Spinal cord (tissue), 10 donors: Measurements from ENCODE around the gene CDIP1. TPM values are rescaled to one million over a fixed set of nuclear protein-coding genes. Genes with fewer than 3 reads are reported as not detected.
A peak's percentile ranks its signal among the peaks of the same experiment; 100 is the strongest.

Experiments used
- DNase-seq, 6 donors: peaks; one replicate each; pipeline versions ENCODE4 v3.0.0 to v3.0.0-alpha.2; 2013 to 2015; ENCODE audit warnings: low spot score in 6 of 6, low read depth in 4 of 6
- H3K27ac ChIP-seq: one replicate; pipeline ENCODE4 v1.5.1; 2013; ENCODE audit warnings: low read depth, low read length, control low read depth
- H3K27me3 ChIP-seq: one replicate; pipeline ENCODE4 v1.6.1; 2013; ENCODE audit warnings: low read length; ENCODE audit not compliant: control insufficient read depth, insufficient read depth
- H3K36me3 ChIP-seq: one replicate; pipeline ENCODE4 v1.6.1; 2013; ENCODE audit warnings: low read length; ENCODE audit not compliant: control insufficient read depth, insufficient read depth
- H3K4me1 ChIP-seq: one replicate; pipeline ENCODE4 v1.6.1; 2013; ENCODE audit warnings: low read length; ENCODE audit not compliant: control insufficient read depth, insufficient read depth
- H3K4me3 ChIP-seq: one replicate; pipeline ENCODE4 v1.5.1; 2013; ENCODE audit warnings: low read depth, low read length, control low read depth
- H3K9me3 ChIP-seq: one replicate; pipeline ENCODE4 v1.6.1; 2013; ENCODE audit warnings: low read length; ENCODE audit not compliant: control insufficient read depth, insufficient read depth
- WGBS: methylation state at CpG from one replicate; pipeline ENCODE4 v1.1.5; 2013; ENCODE audit warnings: missing lambda C conversion rate; ENCODE audit not compliant: insufficient coverage; 5-methylcytosine and 5-hydroxymethylcytosine counted together
- polyA plus RNA-seq, 2 donors: library from polyadenylated mRNA; unstranded; fragments of 120-200 nt; gene quantifications; one replicate each; pipeline ENCODE4 v1.2.1, GENCODE V29; 2013; ENCODE audit not compliant: insufficient read length in 2 of 2
- total RNA-seq, 2 donors: library from RNA; depleted of rRNA in 1 of 2; stranded (reverse); fragments of 120-200 nt in 1 of 2; fragments of >200 nt in 1 of 2; gene quantifications; one replicate each; pipeline versions ENCODE4 v1.2.3 to v1.2.4, GENCODE V29; 2013 to 2014
- donor health status: healthy.

CDIP1 gene
- total and polyA plus RNA-seq, 4 donors, result 20.5 to 74.8 (median 52.0) TPM

DNA sequence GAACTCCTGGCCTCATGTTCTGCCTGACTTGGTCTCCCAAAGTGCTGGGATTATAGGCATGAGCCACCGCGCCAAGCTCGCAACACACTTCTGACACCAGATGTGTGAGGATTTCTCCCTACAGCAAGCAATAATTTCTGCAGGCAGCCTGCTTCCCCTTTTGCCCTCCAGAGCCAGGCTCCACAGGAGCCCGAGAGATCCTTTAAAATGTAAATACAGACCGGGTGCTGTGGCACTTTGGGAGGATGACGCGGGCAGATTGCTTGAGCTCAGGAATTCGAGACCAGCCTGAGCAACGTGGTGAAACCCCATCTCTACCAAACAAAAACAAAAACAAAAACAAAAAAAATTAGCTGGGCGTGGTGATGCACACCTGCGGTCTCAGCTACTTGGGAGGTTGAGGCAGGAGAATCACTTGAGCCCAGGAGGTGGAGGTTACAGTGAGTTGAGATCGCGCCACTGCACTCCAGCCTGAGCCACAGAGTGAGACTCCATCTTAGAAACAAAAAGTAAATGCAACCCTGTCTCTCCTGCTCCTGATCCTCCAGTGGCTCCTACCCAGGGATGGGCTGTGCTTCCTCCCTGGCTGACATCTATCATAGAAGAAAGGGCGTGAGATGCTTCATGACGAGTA, 32.2 kb upstream of the CDIP1 start:
- no peak overlapping the region for H3K27ac ChIP-seq
- H3K36me3 ChIP-seq, result peaks cover 3% of the 10 kb centered on the region
- 60% methylated on average over 10 of the region's 15 CpGs for WGBS
- no peaks in the 10 kb centered on the region for H3K9me3 ChIP-seq
- no peaks in the 10 kb centered on the region for H3K27me3 ChIP-seq
- H3K4me3 ChIP-seq, result no peak overlapping the region
- H3K4me1 ChIP-seq, result no peaks in the 10 kb centered on the region
- no peak for DNase-seq

DNA sequence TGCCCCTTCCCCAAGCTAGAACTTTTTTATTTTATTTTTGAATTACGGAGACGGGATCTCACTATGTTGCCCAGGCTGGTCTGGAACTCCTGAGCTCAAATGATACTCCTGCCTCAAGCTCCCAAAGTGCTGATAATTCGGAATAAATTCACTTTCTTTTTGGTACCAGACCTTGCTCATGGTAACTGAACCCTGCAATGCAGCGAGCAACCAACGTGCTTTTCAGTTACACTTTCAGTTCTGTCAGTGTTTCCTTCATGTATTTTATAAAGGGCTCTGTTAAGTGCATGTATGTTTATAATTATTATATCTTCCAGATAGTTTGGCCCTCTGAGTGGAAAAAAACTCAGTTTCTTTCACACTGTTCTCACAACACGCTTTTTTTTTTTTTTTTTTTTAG, 31.5 kb upstream of the CDIP1 start:
- 81% methylated on average over 3 of the region's 6 CpGs for WGBS

DNA sequence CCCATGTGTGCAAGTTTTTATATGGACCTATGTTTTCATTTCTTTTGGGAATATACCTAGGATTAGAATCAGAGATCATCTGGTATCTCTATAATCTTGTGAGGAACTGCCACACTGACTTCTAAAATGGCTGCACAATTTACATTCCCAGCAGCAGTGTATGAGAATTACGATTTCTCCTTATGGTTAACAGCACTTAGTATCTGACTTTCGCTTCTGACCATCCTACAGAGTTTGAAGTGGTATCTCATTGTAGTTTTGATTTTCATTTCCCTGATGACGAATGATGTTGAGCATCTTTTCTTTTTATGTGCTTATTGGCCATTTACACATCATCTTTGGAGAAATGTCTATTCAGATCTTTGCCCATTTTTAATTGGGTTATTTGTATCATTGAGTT, 27.6 kb upstream of the CDIP1 start:
- Histone ChIP-seq H3K4me3 (no peak overlapping the region), H3K27me3 (no peaks in the 10 kb centered on the region), H3K9me3 (no peaks in the 10 kb centered on the region), H3K27ac (no peak overlapping the region), H3K4me1 (peaks cover 12% of the 10 kb centered on the region), H3K36me3 (no peaks in the 10 kb centered on the region)
- DNase-seq, result no peak
- WGBS, result no CpG with 5 or more reads among the region's 3 CpGs

More for the DNA sequence above, 31.5 kb upstream of the CDIP1 start:
- no peak for DNase-seq
- Histone ChIP-seq H3K9me3 (no peaks in the 10 kb centered on the region), H3K4me1 (no peaks in the 10 kb centered on the region), H3K4me3 (no peak overlapping the region), H3K27ac (no peak overlapping the region), H3K27me3 (no peaks in the 10 kb centered on the region), H3K36me3 (no peaks in the 10 kb centered on the region)

DNA sequence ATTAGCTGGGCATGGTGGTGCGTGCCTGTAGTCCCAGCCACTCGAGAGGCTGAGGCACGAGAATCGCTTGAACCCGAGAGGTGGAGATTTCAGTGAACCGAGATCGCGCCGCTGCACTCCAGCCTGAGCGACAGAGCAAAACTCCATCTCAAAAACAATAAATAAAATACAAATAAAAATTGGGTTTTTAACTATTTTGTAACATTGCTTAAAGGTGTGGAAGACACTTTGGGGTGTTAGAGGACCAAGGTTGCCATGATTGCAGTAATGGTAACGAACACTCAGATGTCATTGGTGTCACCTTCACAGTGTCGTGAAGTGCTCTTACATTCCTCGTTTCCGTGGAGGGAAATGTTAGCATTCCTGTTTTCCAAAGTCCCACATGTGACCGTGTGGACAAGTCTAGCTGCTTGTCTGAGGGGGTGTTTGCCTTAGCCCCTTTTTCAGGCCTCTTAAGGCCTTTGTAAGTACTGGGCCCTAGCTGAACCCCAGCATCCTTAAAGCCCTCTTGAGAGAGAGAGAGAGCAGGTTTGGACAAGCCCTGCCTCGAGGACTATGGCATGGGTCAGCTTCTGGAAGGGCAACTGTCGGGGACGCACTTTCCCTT, 26.2 kb upstream of the CDIP1 start:
- H3K27ac ChIP-seq, result no peak overlapping the region
- DNase-seq, result no peak
- no peaks in the 10 kb centered on the region for H3K9me3 ChIP-seq
- H3K27me3 ChIP-seq, result no peaks in the 10 kb centered on the region
- 93% methylated on average over 9 of the region's 18 CpGs for WGBS
- H3K36me3 ChIP-seq, result no peaks in the 10 kb centered on the region
- H3K4me3 ChIP-seq, result no peak overlapping the region
- H3K4me1 ChIP-seq, result peaks cover 16% of the 10 kb centered on the region

DNA sequence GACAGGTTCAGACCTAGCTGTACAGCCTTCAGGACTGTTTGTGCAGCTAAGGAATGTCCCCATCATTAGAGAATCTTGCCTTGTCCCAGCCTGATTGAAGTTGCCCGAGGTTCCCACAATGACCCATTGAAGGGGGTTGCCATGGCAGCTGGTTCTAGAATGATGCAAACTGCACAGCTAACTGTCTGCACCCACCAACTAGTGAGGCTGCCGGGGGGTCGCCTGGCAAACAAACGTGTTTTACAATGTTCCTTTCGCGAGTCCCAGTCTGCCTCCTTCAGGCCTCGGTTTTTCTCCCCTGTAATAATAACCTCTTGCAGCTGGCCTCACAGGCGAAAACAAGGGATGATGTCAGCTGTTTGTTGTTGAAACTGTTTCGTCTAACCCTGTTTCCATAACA, 23.0 kb upstream of the CDIP1 start:
- H3K27ac ChIP-seq, result peak overlapping the region; percentile 78
- no peaks in the 10 kb centered on the region for H3K36me3 ChIP-seq
- H3K9me3 ChIP-seq, result no peaks in the 10 kb centered on the region
- H3K4me1 ChIP-seq, result peaks cover 16% of the 10 kb centered on the region
- H3K4me3 ChIP-seq, result no peak overlapping the region
- DNase-seq, result peak in 5 of 6 donors; percentile 51 to 92 (median 80)
- H3K27me3 ChIP-seq, result no peaks in the 10 kb centered on the region
- 23% methylated on average over 5 of the region's 9 CpGs for WGBS

DNA sequence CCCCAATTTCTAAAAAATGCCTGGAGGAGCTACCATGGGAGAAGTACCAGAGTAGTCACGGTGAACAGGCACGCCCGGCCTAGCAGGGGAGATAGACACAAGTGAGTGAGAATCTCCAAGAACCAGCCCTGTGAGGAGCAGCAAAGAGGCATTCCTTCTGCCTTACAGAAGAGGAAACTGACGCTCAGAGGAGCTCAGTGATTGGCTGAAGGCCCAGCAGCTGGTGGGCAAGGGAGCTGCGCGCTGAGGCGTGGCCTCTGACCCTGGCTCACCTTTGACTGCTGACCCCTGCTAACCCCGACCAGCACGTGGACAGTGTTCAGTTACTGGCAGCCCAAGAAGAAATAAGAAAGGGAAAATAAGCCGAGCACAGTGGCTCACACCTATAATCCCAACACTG, 19.4 kb upstream of the CDIP1 start:
- Histone ChIP-seq H3K36me3 (no peaks in the 10 kb centered on the region), H3K4me3 (no peak overlapping the region), H3K27me3 (no peaks in the 10 kb centered on the region), H3K9me3 (no peaks in the 10 kb centered on the region), H3K27ac (no peak overlapping the region), H3K4me1 (peaks cover 16% of the 10 kb centered on the region)
- WGBS, result 74% methylated on average over 10 of the region's 10 CpGs
- no peak for DNase-seq

DNA sequence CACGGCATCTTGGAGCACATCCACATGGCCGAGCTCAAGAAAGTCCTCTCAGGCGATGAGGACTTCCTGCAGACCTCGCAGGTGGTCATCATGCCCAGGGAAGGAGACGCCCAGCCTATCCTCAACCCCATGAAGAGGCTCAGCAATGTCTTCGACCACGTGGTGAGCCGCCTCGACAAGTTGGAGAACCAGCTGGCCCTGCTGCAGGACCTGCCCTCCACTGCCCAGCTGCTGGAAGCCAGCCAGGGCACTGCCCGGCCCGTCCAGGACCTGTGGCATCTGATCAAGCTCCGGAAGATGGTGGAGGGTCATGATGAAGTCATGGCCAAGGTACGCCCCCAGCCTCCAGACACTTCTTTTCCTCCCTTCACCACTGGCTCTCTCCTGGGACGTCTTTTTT, 18.0 kb upstream of the CDIP1 start:
- Histone ChIP-seq H3K4me1 (peaks cover 8% of the 10 kb centered on the region), H3K9me3 (no peaks in the 10 kb centered on the region), H3K27me3 (no peaks in the 10 kb centered on the region), H3K36me3 (no peaks in the 10 kb centered on the region), H3K27ac (no peak overlapping the region), H3K4me3 (no peak overlapping the region)
- no peak for DNase-seq
- WGBS, result 91% methylated on average over 12 of the region's 14 CpGs

DNA sequence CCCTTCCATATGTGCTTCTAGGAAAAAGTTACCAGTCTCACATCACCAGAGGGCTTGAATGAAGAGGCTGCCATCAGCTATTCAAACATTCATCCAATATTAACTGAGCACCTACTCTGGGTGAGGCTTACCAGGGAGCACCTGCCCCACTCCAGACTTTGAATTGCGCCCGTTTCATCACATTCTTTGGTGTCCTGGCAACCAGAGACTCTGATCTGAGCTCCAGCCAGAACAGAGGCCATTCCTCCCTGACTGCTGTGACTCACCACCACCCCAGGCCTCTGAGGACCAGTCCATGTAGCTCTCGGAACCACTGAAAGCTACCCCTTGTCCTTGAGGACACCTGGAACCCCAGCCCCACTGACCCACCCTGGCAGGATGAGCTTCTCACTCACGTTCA, 17.5 kb upstream of the CDIP1 start, which contains the start of gene C16orf96:
Gene C16orf96 (plus strand): TSS at position 229 of the 400 bp plus-strand sequence. CDS start 150 bp downstream, at position 379.
- Histone ChIP-seq H3K4me3 (no peak within 1 kb of the TSS), H3K27ac (no peak within 1 kb of the TSS), H3K9me3 (no peaks in the 10 kb centered on the region), H3K36me3 (no peaks in the 10 kb centered on the region), H3K27me3 (no peaks in the 10 kb centered on the region), H3K4me1 (peaks cover 3% of the 10 kb centered on the region)
- 83% methylated on average over 4 of the region's 4 CpGs for WGBS
- no peak for DNase-seq

DNA sequence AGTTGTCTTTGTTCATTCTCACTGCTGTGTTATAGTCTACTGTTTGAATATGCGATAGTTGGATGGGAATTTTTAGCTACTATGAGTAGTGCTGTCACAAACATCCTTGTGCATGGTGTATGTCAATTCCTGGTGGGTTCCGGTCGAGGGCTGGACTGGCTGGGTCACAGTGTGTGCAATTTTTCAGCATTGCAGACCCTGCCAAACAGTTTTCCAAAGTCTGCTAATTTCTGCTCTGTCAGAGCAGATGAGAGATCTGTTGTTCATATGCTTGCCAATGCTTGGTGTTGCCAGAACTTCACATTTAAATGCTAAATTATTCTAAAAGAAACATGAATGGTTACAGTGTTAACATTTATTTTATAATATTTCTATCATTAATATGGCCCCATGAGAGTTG, 14.0 kb upstream of the CDIP1 start:
- 74% methylated on average over 3 of the region's 3 CpGs for WGBS
- Histone ChIP-seq H3K4me1 (peaks cover 5% of the 10 kb centered on the region), H3K9me3 (no peaks in the 10 kb centered on the region), H3K36me3 (no peaks in the 10 kb centered on the region), H3K4me3 (no peak overlapping the region), H3K27me3 (no peaks in the 10 kb centered on the region), H3K27ac (no peak overlapping the region)
- DNase-seq, result peak in 1 of 6 donors; percentile 89

DNA sequence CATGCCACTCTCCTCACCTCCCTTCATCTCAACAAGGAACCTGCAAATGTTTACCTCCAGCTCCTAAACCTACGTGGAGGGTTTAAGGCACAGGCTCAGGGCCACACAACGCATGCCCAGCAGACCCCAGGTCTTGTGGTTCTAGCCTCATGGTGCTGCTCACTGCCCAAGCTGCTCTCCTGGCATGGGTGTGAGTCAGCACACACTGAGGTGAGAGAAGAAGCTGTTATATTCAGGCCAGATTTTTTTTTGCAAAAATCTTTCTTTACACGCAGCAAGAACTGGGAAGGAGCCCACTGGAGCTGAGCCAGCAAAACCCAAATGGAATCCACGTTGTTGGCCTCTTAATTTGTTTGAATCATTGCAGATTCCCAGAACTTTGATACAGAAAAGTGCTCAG, 12.0 kb upstream of the CDIP1 start:
- 78% methylated on average over 3 of the region's 4 CpGs for WGBS
- Histone ChIP-seq H3K4me3 (no peak overlapping the region), H3K27ac (no peak overlapping the region), H3K9me3 (no peaks in the 10 kb centered on the region), H3K36me3 (no peaks in the 10 kb centered on the region), H3K27me3 (no peaks in the 10 kb centered on the region), H3K4me1 (peaks cover 5% of the 10 kb centered on the region)
- peak in 1 of 6 donors; percentile 45 for DNase-seq
